IMR-90 (cell line): Measurements from ENCODE around the gene CDON.

Experiments used
- CHD1 ChIP-seq: IDR thresholded peaks from 2 replicates; pipeline ENCODE4 v1.6.1; 2012; ENCODE audit warnings: low read depth, low read length, improper control_type of control experiment
- NFE2L2 ChIP-seq: fragments of 150-350 bp; IDR thresholded peaks from 2 replicates; pipeline ENCODE4 v1.6.1; 2016; ENCODE audit warnings: low read depth, mild to moderate bottlenecking, low read length
- TF ChIP-seq, protein P1 (sequence below): conservative IDR thresholded peaks from 2 replicates; pipeline ENCODE4 v1.5.1; 2012; ENCODE audit warnings: mild to moderate bottlenecking, low read depth, low read length, improper control_type of control experiment
- TF ChIP-seq, protein P2 (sequence below): fragments of 150-350 bp; IDR thresholded peaks from 2 replicates; pipeline ENCODE4 v1.6.1; 2017; ENCODE audit warnings: mild to moderate bottlenecking, antibody characterized with exemption, low read length, low read depth

DNA sequence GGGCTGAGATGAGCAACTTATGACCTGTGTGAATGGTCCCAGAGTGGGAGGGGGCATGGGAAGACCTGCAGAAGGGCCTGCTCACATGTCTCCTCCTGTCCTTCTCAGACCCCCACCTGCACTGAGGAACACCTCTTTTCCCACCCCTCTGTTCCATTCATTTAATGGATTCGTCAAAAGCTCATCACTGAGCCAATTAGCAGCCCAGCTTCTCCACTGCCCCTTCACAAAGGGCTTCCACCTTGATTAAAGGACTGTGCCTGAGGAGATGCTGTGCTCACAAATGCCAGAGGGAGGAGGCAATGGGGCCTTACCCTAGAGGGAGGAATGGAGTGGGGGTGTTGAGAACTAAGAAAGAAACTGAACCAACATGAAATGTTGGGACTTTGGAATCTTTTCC is 14.0 kb upstream of the CDON start:
- TF ChIP-seq NFE2L2 (no peak), CHD1 (no peak)
- TF ChIP-seq, protein P1, sequence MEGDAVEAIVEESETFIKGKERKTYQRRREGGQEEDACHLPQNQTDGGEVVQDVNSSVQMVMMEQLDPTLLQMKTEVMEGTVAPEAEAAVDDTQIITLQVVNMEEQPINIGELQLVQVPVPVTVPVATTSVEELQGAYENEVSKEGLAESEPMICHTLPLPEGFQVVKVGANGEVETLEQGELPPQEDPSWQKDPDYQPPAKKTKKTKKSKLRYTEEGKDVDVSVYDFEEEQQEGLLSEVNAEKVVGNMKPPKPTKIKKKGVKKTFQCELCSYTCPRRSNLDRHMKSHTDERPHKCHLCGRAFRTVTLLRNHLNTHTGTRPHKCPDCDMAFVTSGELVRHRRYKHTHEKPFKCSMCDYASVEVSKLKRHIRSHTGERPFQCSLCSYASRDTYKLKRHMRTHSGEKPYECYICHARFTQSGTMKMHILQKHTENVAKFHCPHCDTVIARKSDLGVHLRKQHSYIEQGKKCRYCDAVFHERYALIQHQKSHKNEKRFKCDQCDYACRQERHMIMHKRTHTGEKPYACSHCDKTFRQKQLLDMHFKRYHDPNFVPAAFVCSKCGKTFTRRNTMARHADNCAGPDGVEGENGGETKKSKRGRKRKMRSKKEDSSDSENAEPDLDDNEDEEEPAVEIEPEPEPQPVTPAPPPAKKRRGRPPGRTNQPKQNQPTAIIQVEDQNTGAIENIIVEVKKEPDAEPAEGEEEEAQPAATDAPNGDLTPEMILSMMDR: no peak
- TF ChIP-seq, protein P2, sequence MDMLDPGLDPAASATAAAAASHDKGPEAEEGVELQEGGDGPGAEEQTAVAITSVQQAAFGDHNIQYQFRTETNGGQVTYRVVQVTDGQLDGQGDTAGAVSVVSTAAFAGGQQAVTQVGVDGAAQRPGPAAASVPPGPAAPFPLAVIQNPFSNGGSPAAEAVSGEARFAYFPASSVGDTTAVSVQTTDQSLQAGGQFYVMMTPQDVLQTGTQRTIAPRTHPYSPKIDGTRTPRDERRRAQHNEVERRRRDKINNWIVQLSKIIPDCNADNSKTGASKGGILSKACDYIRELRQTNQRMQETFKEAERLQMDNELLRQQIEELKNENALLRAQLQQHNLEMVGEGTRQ: no peak
